ENCODE data around the gene MED17. TPM values are rescaled to one million over a fixed set of nuclear protein-coding genes. Genes with fewer than 3 reads are reported as not detected.

The MED17 gene
- total RNA-seq, 1 experiment from 2014 or later = 29.6 TPM

DNA sequence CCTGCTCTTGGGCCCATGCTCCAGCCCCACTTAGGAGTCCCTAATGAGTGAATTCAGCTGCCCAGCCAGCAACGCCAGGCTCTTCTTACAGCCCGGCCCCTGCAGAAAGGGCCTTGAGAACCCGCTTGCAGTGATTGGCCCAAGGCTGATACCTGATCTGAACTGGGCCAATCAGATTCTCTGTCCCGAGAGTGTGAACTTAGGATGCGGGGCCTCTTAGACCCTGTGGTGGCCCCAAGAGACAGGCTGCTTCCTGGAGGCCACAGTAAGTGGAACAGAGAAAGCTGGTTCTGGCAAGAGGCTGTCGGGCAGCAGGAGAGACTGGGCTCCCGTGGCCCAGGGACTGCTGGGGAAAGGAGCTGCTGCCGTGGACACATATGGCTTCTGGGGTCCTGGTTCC lies 54.9 kb downstream of the MED17 start:
- ChIA-PET CTCF (no interaction called here), POLR2A (interaction anchor here (0.6 kb wide), 1 partner anchor 1229 kb away, joined by 6 read pairs; no protein-coding TSS in a partner anchor)
- TF ChIP-seq NR1H2 (CRISPR knock-in tag; IDR thresholded peaks at IDR 0.05) (no peak), NFYB (CRISPR knock-in tag; conservative IDR thresholded peaks at IDR 0.05; ENCODE audit: low read depth) (peak; percentile 71), ETV6 (CRISPR knock-in tag; IDR thresholded peaks at IDR 0.05) (no peak), ERG (CRISPR knock-in tag; IDR thresholded peaks at IDR 0.05) (no peak), OVOL2 (CRISPR knock-in tag; IDR thresholded peaks at IDR 0.05; ENCODE audit: borderline replicate concordance) (no peak), ATF2 (CRISPR knock-in tag; IDR thresholded peaks at IDR 0.05; ENCODE audit: borderline replicate concordance, low read depth) (no peak)
- TF ChIP-seq, protein P1, sequence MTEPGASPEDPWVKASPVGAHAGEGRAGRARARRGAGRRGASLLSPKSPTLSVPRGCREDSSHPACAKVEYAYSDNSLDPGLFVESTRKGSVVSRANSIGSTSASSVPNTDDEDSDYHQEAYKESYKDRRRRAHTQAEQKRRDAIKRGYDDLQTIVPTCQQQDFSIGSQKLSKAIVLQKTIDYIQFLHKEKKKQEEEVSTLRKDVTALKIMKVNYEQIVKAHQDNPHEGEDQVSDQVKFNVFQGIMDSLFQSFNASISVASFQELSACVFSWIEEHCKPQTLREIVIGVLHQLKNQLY (CRISPR knock-in tag; IDR thresholded peaks at IDR 0.05) = no peak
- Mint-ChIP-seq H3K27me3 (ENCODE audit: low read depth) (no peaks in the 10 kb centered on the region), H3K27ac (no peak overlapping the region), H3K4me1 (no peaks in the 10 kb centered on the region; the same call in 1 of the 2 replicates), H3K4me3 (no peak overlapping the region), H3K36me3 (no peaks in the 10 kb centered on the region), H3K9me3 (no peaks in the 10 kb centered on the region)
- no peak for DNase-seq (ENCODE audit: low spot score)
- peak; percentile 76 for ATAC-seq

DNA sequence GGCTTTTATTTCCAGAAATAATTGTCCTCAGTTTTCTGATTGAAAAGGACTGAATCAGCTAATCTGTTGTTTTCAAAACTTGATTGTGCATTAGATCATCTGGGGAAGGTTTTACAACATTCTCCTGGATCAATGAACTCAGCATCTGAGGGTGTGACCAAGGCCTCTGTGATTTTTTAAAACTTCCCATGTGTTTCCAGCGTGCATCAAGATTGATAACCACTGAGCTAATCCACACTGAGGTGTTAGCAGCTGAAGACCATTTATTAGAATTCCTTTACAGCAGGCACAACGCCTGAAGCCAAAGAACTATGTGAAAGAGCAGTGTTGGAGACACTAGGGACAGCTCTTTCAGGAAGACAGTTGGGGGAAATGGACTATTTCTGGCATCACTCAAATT lies 56.1 kb downstream of the MED17 start:
- no peak overlapping the region for H3K27ac Mint-ChIP-seq
- H3K4me3 Mint-ChIP-seq = no peak overlapping the region
- H3K4me1 Mint-ChIP-seq = peaks cover 2% of the 10 kb centered on the region; the same call in 1 of the 2 replicates
- DNase-seq (ENCODE audit: low spot score) (no peak), ATAC-seq (no peak)
- ChIA-PET POLR2A (no interaction called here), CTCF (no interaction called here)
- H3K36me3 Mint-ChIP-seq = no peaks in the 10 kb centered on the region
- TF ChIP-seq OVOL2 (CRISPR knock-in tag; IDR thresholded peaks at IDR 0.05; ENCODE audit: borderline replicate concordance) = no peak
- TF ChIP-seq FOXP4 (CRISPR knock-in tag; IDR thresholded peaks at IDR 0.05) = no peak
- no peak for TF ChIP-seq NR1H2 (CRISPR knock-in tag; IDR thresholded peaks at IDR 0.05)
- no peak for TF ChIP-seq SOX15 (CRISPR knock-in tag; IDR thresholded peaks at IDR 0.05)
- TF ChIP-seq, protein P1 (CRISPR knock-in tag; IDR thresholded peaks at IDR 0.05) = no peak
- no peak for TF ChIP-seq ZNF396 (CRISPR knock-in tag; IDR thresholded peaks at IDR 0.05; ENCODE audit: borderline replicate concordance)
- TF ChIP-seq E2F1 (CRISPR knock-in tag; IDR thresholded peaks at IDR 0.05) = no peak
- no peak for TF ChIP-seq ZNF121 (CRISPR knock-in tag; IDR thresholded peaks at IDR 0.05)
- TF ChIP-seq, protein P2, sequence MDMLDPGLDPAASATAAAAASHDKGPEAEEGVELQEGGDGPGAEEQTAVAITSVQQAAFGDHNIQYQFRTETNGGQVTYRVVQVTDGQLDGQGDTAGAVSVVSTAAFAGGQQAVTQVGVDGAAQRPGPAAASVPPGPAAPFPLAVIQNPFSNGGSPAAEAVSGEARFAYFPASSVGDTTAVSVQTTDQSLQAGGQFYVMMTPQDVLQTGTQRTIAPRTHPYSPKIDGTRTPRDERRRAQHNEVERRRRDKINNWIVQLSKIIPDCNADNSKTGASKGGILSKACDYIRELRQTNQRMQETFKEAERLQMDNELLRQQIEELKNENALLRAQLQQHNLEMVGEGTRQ (CRISPR knock-in tag; IDR thresholded peaks at IDR 0.05) = no peak
- TF ChIP-seq, protein P3, sequence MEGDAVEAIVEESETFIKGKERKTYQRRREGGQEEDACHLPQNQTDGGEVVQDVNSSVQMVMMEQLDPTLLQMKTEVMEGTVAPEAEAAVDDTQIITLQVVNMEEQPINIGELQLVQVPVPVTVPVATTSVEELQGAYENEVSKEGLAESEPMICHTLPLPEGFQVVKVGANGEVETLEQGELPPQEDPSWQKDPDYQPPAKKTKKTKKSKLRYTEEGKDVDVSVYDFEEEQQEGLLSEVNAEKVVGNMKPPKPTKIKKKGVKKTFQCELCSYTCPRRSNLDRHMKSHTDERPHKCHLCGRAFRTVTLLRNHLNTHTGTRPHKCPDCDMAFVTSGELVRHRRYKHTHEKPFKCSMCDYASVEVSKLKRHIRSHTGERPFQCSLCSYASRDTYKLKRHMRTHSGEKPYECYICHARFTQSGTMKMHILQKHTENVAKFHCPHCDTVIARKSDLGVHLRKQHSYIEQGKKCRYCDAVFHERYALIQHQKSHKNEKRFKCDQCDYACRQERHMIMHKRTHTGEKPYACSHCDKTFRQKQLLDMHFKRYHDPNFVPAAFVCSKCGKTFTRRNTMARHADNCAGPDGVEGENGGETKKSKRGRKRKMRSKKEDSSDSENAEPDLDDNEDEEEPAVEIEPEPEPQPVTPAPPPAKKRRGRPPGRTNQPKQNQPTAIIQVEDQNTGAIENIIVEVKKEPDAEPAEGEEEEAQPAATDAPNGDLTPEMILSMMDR (IDR thresholded peaks at IDR 0.05) = no peak
- TF ChIP-seq TP53 (CRISPR knock-in tag; IDR thresholded peaks at IDR 0.05) = no peak
- no peak for TF ChIP-seq TCF7 (CRISPR knock-in tag; IDR thresholded peaks at IDR 0.05; ENCODE audit: low read depth)
- TF ChIP-seq CREM (CRISPR knock-in tag; IDR thresholded peaks at IDR 0.05) = no peak
- no peak for TF ChIP-seq ARID4B (CRISPR knock-in tag; IDR thresholded peaks at IDR 0.05; ENCODE audit: borderline replicate concordance)
- H3K9me3 Mint-ChIP-seq = no peaks in the 10 kb centered on the region
- no peaks in the 10 kb centered on the region for H3K27me3 Mint-ChIP-seq (ENCODE audit: low read depth)

Data from WTC11 (cell line).